Fibroblast of villous mesenchyme (primary cell): ENCODE data around the gene OR7G1. TPM values are rescaled to one million over a fixed set of nuclear protein-coding genes. Genes with fewer than 3 reads are reported as not detected.
A peak's percentile ranks its signal among the peaks of the same experiment; 100 is the strongest.

Experiments used
- DNase-seq: peaks from one replicate; pipeline ENCODE4 v3.0.0-alpha.2; 2010; ENCODE audit warnings: low read depth
- H3K4me3 ChIP-seq: 2 replicates; pipeline ENCODE4 v1.5.1; 2011; ENCODE audit warnings: low read depth, mild to moderate bottlenecking, low read length
- total RNA-seq: library from RNA; depleted of rRNA; stranded (reverse); fragments of >200 nt; gene quantifications from 2 replicates; pipeline ENCODE4 v1.2.3, GENCODE V29; 2012
- TF ChIP-seq, protein P1 (sequence below): IDR thresholded peaks from 2 replicates; pipeline ENCODE4 v1.5.1; 2012; ENCODE audit warnings: low read depth, mild to moderate bottlenecking, low read length; ENCODE audit not compliant: insufficient read depth

OR7G1 gene, protein sequence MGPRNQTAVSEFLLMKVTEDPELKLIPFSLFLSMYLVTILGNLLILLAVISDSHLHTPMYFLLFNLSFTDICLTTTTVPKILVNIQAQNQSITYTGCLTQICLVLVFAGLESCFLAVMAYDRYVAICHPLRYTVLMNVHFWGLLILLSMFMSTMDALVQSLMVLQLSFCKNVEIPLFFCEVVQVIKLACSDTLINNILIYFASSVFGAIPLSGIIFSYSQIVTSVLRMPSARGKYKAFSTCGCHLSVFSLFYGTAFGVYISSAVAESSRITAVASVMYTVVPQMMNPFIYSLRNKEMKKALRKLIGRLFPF
- not detected in 2 replicates for total RNA-seq

DNA sequence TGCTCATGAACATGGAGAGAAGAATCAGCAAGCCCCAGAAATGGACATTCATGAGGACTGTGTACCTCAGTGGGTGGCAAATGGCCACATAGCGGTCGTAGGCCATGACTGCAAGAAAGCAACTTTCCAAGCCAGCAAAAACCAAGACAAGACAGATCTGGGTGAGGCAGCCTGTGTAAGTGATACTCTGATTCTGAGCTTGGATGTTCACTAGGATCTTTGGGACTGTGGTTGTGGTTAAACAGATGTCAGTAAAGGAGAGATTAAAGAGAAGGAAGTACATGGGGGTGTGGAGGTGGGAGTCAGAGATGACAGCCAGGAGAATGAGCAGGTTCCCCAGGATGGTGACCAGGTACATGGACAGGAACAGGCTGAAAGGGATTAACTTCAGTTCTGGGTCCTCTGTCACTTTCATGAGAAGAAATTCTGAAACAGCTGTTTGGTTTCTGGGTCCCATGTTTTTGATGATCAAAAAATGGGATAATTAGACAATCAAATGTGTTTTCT is at the start of gene OR7G1:
Gene OR7G1 (minus strand): TSS at position 457 of the 507 bp plus-strand sequence. CDS start 0 bp downstream, at position 457.
- H3K4me3 ChIP-seq: no peak within 1 kb of the TSS
- TF ChIP-seq, protein P1, sequence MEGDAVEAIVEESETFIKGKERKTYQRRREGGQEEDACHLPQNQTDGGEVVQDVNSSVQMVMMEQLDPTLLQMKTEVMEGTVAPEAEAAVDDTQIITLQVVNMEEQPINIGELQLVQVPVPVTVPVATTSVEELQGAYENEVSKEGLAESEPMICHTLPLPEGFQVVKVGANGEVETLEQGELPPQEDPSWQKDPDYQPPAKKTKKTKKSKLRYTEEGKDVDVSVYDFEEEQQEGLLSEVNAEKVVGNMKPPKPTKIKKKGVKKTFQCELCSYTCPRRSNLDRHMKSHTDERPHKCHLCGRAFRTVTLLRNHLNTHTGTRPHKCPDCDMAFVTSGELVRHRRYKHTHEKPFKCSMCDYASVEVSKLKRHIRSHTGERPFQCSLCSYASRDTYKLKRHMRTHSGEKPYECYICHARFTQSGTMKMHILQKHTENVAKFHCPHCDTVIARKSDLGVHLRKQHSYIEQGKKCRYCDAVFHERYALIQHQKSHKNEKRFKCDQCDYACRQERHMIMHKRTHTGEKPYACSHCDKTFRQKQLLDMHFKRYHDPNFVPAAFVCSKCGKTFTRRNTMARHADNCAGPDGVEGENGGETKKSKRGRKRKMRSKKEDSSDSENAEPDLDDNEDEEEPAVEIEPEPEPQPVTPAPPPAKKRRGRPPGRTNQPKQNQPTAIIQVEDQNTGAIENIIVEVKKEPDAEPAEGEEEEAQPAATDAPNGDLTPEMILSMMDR: no peak
- DNase-seq: no peak

DNA sequence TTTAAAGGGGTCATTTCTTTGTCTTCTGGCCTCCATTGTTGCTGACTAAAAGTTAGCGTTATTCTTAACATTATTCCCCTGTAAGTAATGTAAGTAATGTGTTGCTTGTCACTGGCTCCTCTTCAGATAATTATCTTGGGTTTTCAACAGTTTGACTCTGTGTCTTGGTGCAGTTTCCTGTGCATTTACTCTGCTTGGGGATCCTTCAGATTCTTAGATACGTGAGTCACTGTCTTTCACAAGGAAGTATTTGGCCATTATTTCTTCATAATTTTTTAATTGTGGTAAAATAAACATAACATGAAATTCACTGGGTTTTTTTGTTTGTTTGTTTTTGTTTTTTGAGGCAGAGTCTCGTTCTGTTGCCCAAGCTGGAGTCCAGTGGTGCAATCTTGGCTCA is 49.7 kb upstream of the OR7G1 start:
- H3K4me3 ChIP-seq: no peak overlapping the region
- TF ChIP-seq, protein P1: no peak
- peak; percentile 39 for DNase-seq

DNA sequence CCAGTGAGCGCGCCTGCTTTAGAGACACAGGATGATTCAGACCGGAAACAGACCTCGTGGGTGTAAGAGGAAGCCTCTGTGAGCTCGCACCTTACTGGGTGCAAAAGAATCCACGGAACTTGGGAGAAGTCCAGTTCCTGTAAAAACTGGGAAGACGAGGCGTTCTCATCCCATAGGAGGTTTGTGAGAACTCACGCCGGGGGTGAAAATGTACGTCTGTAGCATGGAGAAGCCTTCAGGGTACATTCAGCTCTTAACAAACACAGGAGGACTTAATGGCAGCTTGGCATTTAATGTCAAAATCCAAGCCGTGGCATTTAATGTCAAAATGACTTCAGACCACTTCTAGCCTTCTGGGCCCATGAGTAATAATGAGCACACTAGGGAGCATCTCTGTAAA is 45.9 kb upstream of the OR7G1 start:
- DNase-seq: no peak
- TF ChIP-seq, protein P1: no peak
- no peak overlapping the region for H3K4me3 ChIP-seq

DNA sequence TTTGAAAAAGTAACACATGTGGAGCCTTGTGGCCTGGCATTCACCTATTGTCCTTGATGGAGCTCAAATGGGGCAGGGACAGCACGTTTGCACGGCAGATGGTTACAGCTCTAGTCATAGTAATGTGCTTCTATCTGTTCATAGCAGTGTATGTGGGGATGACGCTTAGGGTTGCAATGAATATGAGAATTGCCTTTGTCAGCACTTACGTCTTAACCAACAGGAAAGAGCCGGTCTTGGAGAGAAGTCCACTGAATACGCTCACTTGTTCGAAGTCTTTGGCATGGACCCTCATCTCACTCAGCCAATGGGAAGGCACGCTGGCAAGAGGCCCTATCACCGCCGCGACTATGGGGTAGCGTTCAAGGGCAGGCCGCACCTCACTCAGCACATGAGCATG is 44.3 kb upstream of the OR7G1 start:
- no peak overlapping the region for H3K4me3 ChIP-seq
- no peak for DNase-seq
- TF ChIP-seq, protein P1: no peak

DNA sequence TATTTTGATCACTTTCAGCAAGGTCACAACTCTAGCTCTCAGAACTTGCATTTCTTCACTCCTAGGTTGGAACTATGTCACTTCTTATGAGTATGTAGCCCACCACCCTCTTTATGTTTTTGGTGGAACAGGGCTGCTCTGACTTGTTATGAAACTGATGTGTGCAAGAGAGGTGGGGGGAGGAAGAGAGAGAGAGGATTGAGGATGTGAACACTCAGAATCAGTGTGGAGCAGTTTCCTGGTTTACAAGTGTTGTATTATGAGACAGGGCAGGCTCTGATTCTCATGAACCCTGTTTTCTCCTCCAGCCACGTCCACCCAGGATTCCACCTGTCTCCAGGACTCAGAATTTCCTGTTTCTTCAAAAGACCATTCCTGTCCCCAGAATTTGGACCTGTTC is 40.7 kb upstream of the OR7G1 start:
- no peak for DNase-seq
- TF ChIP-seq, protein P1: no peak
- no peak overlapping the region for H3K4me3 ChIP-seq

DNA sequence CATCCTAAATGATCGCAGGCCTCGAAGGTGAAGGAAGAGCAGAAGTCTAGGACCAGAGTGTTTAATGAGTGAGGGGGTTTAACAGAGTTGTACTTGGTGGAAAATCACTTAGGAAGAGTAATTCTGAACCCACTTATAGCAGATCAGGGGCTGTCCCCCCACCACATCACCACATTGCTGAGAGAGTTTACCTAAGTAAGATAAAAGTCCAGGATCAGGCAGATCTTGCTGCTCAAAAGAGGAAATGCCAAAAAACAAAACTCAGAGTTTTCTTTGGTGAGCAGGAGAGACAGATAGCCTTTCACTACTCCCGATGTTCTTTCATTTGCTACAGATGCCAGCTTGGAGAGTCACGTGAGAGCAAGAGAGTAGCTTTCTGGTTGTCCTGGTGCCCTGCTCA is 40.0 kb upstream of the OR7G1 start:
- no peak overlapping the region for H3K4me3 ChIP-seq
- no peak for DNase-seq
- TF ChIP-seq, protein P1: no peak
